HUES48 (cell line): Measurements from ENCODE around the gene ASCL5.
"Not testable (repeated sequence)": the region's sequence is repeated elsewhere in the genome, so short reads cannot be mapped to it uniquely, and the experiment has no call there.

Source experiments
- H3K27ac ChIP-seq: one replicate; pipeline ENCODE4 v1.7.0; 2013; ENCODE audit warnings: low read depth, low read length, inconsistent platforms
- H3K27me3 ChIP-seq: 2 replicates; pipeline ENCODE4 v1.6.1; 2013; ENCODE audit warnings: mild to moderate bottlenecking, low read length; ENCODE audit not compliant: control insufficient read depth, insufficient read depth
- H3K36me3 ChIP-seq: 2 replicates; pipeline ENCODE4 v1.6.1; 2013; ENCODE audit warnings: low read length; ENCODE audit not compliant: control insufficient read depth, insufficient read depth
- H3K4me1 ChIP-seq: 2 replicates; pipeline ENCODE4 v1.6.1; 2013; ENCODE audit warnings: mild to moderate bottlenecking, low read length; ENCODE audit not compliant: control insufficient read depth, insufficient read depth
- H3K4me3 ChIP-seq: 2 replicates; pipeline ENCODE4 v1.5.1; 2013; ENCODE audit warnings: mild to moderate bottlenecking, low read depth, low read length
- H3K9ac ChIP-seq: 2 replicates; pipeline ENCODE4 v1.6.1; 2013; ENCODE audit warnings: mild to moderate bottlenecking, low read depth, low read length, moderate library complexity
- H3K9me3 ChIP-seq: 2 replicates; pipeline ENCODE4 v1.6.1; 2013; ENCODE audit warnings: low read length; ENCODE audit not compliant: control insufficient read depth, insufficient read depth

The ASCL5 gene

GRCh38 chr1:201167041-201167991, 40.3 kb upstream of the ASCL5 start:
- Histone ChIP-seq H3K27ac (no peak overlapping the region), H3K4me1 (peaks cover 7% of the 10 kb centered on the region; the same call in 1 of the 2 replicates), H3K9ac (no peak overlapping the region), H3K9me3 (no peaks in the 10 kb centered on the region), H3K27me3 (peaks cover 14% of the 10 kb centered on the region), H3K36me3 (no peaks in the 10 kb centered on the region), H3K4me3 (no peak overlapping the region)

GRCh38 chr1:201164645-201165044, 37.7 kb upstream of the ASCL5 start:
- Histone ChIP-seq H3K9ac (no peak overlapping the region), H3K9me3 (no peaks in the 10 kb centered on the region), H3K27me3 (peaks cover 6% of the 10 kb centered on the region; the same call in 1 of the 2 replicates), H3K27ac (no peak overlapping the region), H3K4me1 (no peaks in the 10 kb centered on the region), H3K36me3 (no peaks in the 10 kb centered on the region), H3K4me3 (no peak overlapping the region)

- Histone ChIP-seq H3K27ac (no peak overlapping the region), H3K9ac (no peak overlapping the region)
Measured at GRCh38 chr1:201163707-201164106, 36.7 kb upstream of the ASCL5 start.

GRCh38 chr1:201163036-201163435, 36.1 kb upstream of the ASCL5 start:
- not testable (repeated sequence) for H3K9ac ChIP-seq, H3K4me1 ChIP-seq, H3K36me3 ChIP-seq, H3K27ac ChIP-seq, H3K9me3 ChIP-seq, H3K4me3 ChIP-seq, H3K27me3 ChIP-seq

More at GRCh38 chr1:201163707-201164106, 36.7 kb upstream of the ASCL5 start:
- H3K9me3 ChIP-seq, result no peaks in the 10 kb centered on the region
- no peak overlapping the region for H3K4me3 ChIP-seq
- no peaks in the 10 kb centered on the region for H3K27me3 ChIP-seq
- no peaks in the 10 kb centered on the region for H3K4me1 ChIP-seq
- H3K36me3 ChIP-seq, result no peaks in the 10 kb centered on the region

GRCh38 chr1:201157949-201158348, 31.0 kb upstream of the ASCL5 start:
- Histone ChIP-seq H3K27ac (no peak overlapping the region), H3K4me1 (peaks cover 12% of the 10 kb centered on the region; the same call in 1 of the 2 replicates), H3K27me3 (no peaks in the 10 kb centered on the region), H3K9me3 (no peaks in the 10 kb centered on the region), H3K9ac (no peak overlapping the region), H3K4me3 (no peak overlapping the region), H3K36me3 (peaks cover under 1% of the 10 kb centered on the region; the same call in 1 of the 2 replicates)

- Histone ChIP-seq H3K27me3 (no peaks in the 10 kb centered on the region), H3K36me3 (peaks cover 11% of the 10 kb centered on the region), H3K9ac (no peak overlapping the region), H3K4me1 (peaks cover 12% of the 10 kb centered on the region; the same call in 1 of the 2 replicates), H3K9me3 (no peaks in the 10 kb centered on the region), H3K27ac (no peak overlapping the region), H3K4me3 (no peak overlapping the region)
Measured at GRCh38 chr1:201156819-201157218, 29.8 kb upstream of the ASCL5 start.

GRCh38 chr1:201156346-201156745, 29.4 kb upstream of the ASCL5 start:
- H3K4me1 ChIP-seq, result peaks cover 12% of the 10 kb centered on the region; the same call in 1 of the 2 replicates
- no peak overlapping the region for H3K27ac ChIP-seq
- H3K4me3 ChIP-seq, result no peak overlapping the region
- H3K9me3 ChIP-seq, result no peaks in the 10 kb centered on the region
- H3K9ac ChIP-seq, result no peak overlapping the region
- H3K36me3 ChIP-seq, result peaks cover 16% of the 10 kb centered on the region
- no peaks in the 10 kb centered on the region for H3K27me3 ChIP-seq

GRCh38 chr1:201155354-201155753, 28.4 kb upstream of the ASCL5 start:
- Histone ChIP-seq H3K4me1 (peaks cover 12% of the 10 kb centered on the region; the same call in 1 of the 2 replicates), H3K4me3 (no peak overlapping the region), H3K27me3 (no peaks in the 10 kb centered on the region), H3K36me3 (peaks cover 26% of the 10 kb centered on the region), H3K9me3 (no peaks in the 10 kb centered on the region), H3K9ac (no peak overlapping the region), H3K27ac (no peak overlapping the region)

- H3K4me1 ChIP-seq, result peaks cover 12% of the 10 kb centered on the region; the same call in 1 of the 2 replicates
- no peaks in the 10 kb centered on the region for H3K9me3 ChIP-seq
- H3K27me3 ChIP-seq, result no peaks in the 10 kb centered on the region
- peak within 1 kb of the TSS; percentile 75 for H3K4me3 ChIP-seq
- peaks cover 34% of the 10 kb centered on the region for H3K36me3 ChIP-seq
- H3K27ac ChIP-seq, result peak within 1 kb of the TSS; percentile 65
- H3K9ac ChIP-seq, result peak within 1 kb of the TSS; percentile 69
Measured at GRCh38 chr1:201154389-201155165, 27.6 kb upstream of the ASCL5 start, which contains the start of gene TMEM9. Gene TMEM9, minus strand, starts transcription at chr1:201154474. Its CDS starts 551 bp downstream, at chr1:201153923.

GRCh38 chr1:201153474-201154388, 26.7 kb upstream of the ASCL5 start:
- peak overlapping the region; percentile 65 for H3K27ac ChIP-seq
- no peaks in the 10 kb centered on the region for H3K27me3 ChIP-seq
- no peaks in the 10 kb centered on the region for H3K9me3 ChIP-seq
- peak overlapping the region; percentile 69 for H3K9ac ChIP-seq
- H3K4me1 ChIP-seq, result peaks cover 12% of the 10 kb centered on the region; the same call in 1 of the 2 replicates
- H3K36me3 ChIP-seq, result peaks cover 42% of the 10 kb centered on the region
- H3K4me3 ChIP-seq, result peak overlapping the region; percentile 75
